Left forelimb (tissue), 1 donor: ENCODE results near the gene TSEN54.
A peak's percentile ranks its signal among the peaks of the same experiment; 100 is the strongest.

Source experiments
- DNase-seq: peaks from one replicate; pipeline ENCODE4 v3.0.0-alpha.2; 2018; ENCODE audit warnings: low spot score

Gene TSEN54

GRCh38 chr17:75565618-75566017 is 49.3 kb downstream of the TSEN54 start:
- no peak for DNase-seq

GRCh38 chr17:75566416-75566815 is 50.1 kb downstream of the TSEN54 start:
- DNase-seq: no peak

- no peak for DNase-seq
Measured at GRCh38 chr17:75566834-75567233, 50.5 kb downstream of the TSEN54 start.

- no peak for DNase-seq
Measured at GRCh38 chr17:75568412-75569255, 52.3 kb downstream of the TSEN54 start.

GRCh38 chr17:75570034-75570676 is 53.8 kb downstream of the TSEN54 start:
- peak; percentile 45 for DNase-seq

GRCh38 chr17:75570772-75571171 is 54.4 kb downstream of the TSEN54 start:
- DNase-seq: peak; percentile 31

GRCh38 chr17:75571197-75571884 is 55.0 kb downstream of the TSEN54 start:
- peak; percentile 44 for DNase-seq

- peak; percentile 49 for DNase-seq
Measured at GRCh38 chr17:75571885-75572215, 55.5 kb downstream of the TSEN54 start.

- peak; percentile 56 for DNase-seq
Measured at GRCh38 chr17:75572713-75573539, 56.6 kb downstream of the TSEN54 start.

GRCh38 chr17:75573540-75573957 is 57.2 kb downstream of the TSEN54 start:
- no peak for DNase-seq

- DNase-seq: no peak
Measured at GRCh38 chr17:75573994-75574393, 57.7 kb downstream of the TSEN54 start.
